ENCODE results near the gene EMSY. TPM values are rescaled to one million over a fixed set of nuclear protein-coding genes. Genes with fewer than 3 reads are reported as not detected.

The EMSY gene
- total and polyA plus RNA-seq, 7 donors: 7.4 to 51.8 (median 20.8) TPM

DNA sequence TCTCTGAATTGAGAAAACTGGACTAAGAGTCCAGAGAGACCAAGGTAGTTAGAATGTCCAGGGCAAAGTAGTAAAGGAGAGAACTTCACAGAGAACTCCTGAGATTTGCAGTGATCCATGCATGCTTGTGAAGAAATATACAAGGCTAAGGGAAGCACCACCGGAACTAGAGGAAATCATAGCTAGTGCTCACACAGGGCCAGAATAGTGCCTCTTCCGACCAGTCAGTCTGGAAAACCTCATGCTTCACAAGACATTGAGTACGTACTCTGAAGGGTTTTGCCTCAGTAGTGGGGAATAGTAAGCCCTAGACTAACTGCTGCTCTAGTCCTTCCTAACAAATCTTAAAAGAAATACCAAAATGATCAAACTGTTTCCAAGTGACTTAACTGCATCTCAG lies 117.7 kb downstream of the EMSY start:
- DNase-seq: no peak
- Histone ChIP-seq H3K4me3 (no peak overlapping the region), H3K27me3 (no peaks in the 10 kb centered on the region), H3K27ac (no peak overlapping the region), H3K9me3 (no peaks in the 10 kb centered on the region), H3K36me3 (no peaks in the 10 kb centered on the region), H3K4me1 (no peaks in the 10 kb centered on the region)
- WGBS, 2 donors: 84 to 96% methylated on average over 3 of the region's 3 CpGs
- intact Hi-C loops (cut with DNase I): no loop called here
- TF ChIP-seq EP300 (IDR thresholded peaks at IDR 0.05) (no peak), POLR2AphosphoS5 (IDR thresholded peaks at IDR 0.05) (no peak), POLR2A (IDR thresholded peaks at IDR 0.05) (no peak)
- TF ChIP-seq, protein P1, sequence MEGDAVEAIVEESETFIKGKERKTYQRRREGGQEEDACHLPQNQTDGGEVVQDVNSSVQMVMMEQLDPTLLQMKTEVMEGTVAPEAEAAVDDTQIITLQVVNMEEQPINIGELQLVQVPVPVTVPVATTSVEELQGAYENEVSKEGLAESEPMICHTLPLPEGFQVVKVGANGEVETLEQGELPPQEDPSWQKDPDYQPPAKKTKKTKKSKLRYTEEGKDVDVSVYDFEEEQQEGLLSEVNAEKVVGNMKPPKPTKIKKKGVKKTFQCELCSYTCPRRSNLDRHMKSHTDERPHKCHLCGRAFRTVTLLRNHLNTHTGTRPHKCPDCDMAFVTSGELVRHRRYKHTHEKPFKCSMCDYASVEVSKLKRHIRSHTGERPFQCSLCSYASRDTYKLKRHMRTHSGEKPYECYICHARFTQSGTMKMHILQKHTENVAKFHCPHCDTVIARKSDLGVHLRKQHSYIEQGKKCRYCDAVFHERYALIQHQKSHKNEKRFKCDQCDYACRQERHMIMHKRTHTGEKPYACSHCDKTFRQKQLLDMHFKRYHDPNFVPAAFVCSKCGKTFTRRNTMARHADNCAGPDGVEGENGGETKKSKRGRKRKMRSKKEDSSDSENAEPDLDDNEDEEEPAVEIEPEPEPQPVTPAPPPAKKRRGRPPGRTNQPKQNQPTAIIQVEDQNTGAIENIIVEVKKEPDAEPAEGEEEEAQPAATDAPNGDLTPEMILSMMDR (IDR thresholded peaks at IDR 0.05): no peak

DNA sequence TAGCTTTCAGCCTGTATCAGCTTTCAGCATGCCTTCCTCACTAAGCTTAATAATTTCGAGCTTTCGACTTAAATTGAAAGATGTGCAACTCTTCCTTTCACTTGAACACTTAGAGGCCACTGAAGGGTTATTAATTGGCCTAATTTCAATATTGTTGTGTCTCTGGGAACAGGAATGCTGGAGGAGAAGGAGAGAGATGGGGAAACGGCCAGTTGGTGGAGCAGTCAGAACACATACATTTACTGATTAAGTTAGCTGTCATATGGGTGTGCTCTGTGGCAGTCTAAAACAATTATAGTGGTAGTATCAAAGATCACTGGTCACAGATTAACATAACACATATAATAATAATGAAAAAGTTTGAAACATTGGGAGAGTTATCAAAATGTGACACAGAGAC lies 119.5 kb downstream of the EMSY start:
- Histone ChIP-seq H3K27me3 (no peaks in the 10 kb centered on the region), H3K9me3 (no peaks in the 10 kb centered on the region), H3K4me3 (no peak overlapping the region), H3K27ac (no peak overlapping the region), H3K36me3 (no peaks in the 10 kb centered on the region), H3K4me1 (no peaks in the 10 kb centered on the region)
- intact Hi-C loops (cut with DNase I): no loop called here
- no peak for TF ChIP-seq POLR2AphosphoS5 (IDR thresholded peaks at IDR 0.05)
- TF ChIP-seq POLR2A (IDR thresholded peaks at IDR 0.05): no peak
- TF ChIP-seq EP300 (IDR thresholded peaks at IDR 0.05): no peak
- TF ChIP-seq, protein P1 (IDR thresholded peaks at IDR 0.05): no peak
- DNase-seq: no peak
- 63 to 80% methylated on average over 3 of the region's 3 CpGs for WGBS, 2 donors

DNA sequence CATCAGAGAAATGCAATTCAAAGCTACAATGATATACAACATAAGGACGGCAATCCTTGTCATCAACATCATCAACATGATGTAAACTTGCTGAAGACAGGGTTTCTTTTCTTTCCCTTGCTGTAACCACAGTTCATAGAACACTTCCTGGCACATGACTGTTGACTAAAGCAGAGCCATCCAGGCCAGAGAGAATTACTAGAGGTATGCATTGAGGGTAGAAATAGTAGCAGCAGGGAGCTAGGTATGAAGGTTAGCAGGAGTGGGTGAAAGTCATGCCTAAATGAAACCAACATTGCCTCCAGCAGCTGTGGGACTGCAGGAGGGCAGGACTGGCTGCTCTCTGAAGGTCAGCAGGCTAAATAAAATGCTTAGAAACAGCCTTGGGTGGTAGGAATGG lies 122.0 kb downstream of the EMSY start:
- DNase-seq: no peak
- no peak overlapping the region for H3K27ac ChIP-seq
- intact Hi-C loops (cut with DNase I): no loop called here
- H3K4me1 ChIP-seq: no peaks in the 10 kb centered on the region
- H3K9me3 ChIP-seq: no peaks in the 10 kb centered on the region
- no peak for TF ChIP-seq POLR2AphosphoS5 (IDR thresholded peaks at IDR 0.05)
- no peak for TF ChIP-seq EP300 (IDR thresholded peaks at IDR 0.05)
- TF ChIP-seq, protein P1 (IDR thresholded peaks at IDR 0.05): no peak
- TF ChIP-seq POLR2A (IDR thresholded peaks at IDR 0.05): no peak
- no peak overlapping the region for H3K4me3 ChIP-seq
- H3K36me3 ChIP-seq: no peaks in the 10 kb centered on the region
- H3K27me3 ChIP-seq: no peaks in the 10 kb centered on the region
- WGBS, 2 donors: 0 to 30% methylated on average over 1 of the region's 1 CpG

DNA sequence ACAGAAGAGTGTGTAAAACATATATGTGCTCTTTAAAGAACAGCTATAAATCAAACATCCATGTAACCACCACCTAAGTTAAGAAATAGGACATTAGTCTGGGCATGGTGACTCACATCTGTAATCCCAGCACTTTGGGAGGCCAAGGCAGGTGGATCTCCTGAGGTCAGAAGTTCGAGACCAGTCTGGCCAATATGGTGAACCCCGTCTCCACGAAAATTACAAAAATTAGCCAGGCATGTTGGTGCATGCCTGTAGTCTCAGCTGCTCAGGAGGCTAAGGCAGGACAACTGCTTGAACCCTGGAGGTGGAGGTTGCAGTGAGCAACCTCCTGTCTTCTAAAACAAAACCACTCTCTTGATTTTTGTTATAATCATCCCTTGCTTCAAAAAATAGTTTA lies 122.4 kb downstream of the EMSY start:
- no peak overlapping the region for H3K4me3 ChIP-seq
- H3K36me3 ChIP-seq: no peaks in the 10 kb centered on the region
- H3K4me1 ChIP-seq: no peaks in the 10 kb centered on the region
- WGBS, 2 donors: 91 to 95% methylated on average over 3 of the region's 3 CpGs
- intact Hi-C loops (cut with DNase I): no loop called here
- H3K27ac ChIP-seq: no peak overlapping the region
- no peaks in the 10 kb centered on the region for H3K9me3 ChIP-seq
- H3K27me3 ChIP-seq: no peaks in the 10 kb centered on the region
- no peak for DNase-seq
- TF ChIP-seq, protein P1 (IDR thresholded peaks at IDR 0.05): no peak
- TF ChIP-seq POLR2A (IDR thresholded peaks at IDR 0.05) (no peak), POLR2AphosphoS5 (IDR thresholded peaks at IDR 0.05) (no peak), EP300 (IDR thresholded peaks at IDR 0.05) (no peak)

DNA sequence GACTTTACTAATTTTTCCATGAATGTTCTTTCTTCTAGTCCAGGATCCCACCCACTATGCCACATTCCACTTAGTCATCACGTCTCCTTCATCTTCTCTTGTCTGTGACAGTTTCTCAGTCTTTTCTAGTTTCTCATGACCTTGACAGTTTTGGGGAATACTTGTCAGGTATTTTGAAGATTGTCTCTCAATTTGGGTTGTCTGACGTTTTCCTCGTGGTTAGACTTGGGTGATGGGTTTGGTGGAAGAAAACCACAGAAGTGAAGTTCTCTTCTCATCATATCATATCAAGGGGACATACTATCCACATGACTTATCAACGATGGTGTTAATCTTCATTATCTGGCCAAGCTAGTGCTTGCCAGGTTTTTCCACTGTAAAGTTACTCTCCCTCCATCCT lies 123.3 kb downstream of the EMSY start:
- WGBS, 2 donors: 79 to 85% methylated on average over 4 of the region's 4 CpGs
- intact Hi-C loops (cut with DNase I): no loop called here

More for the DNA sequence above, 123.3 kb downstream of the EMSY start:
- Histone ChIP-seq H3K9me3 (no peaks in the 10 kb centered on the region), H3K4me1 (no peaks in the 10 kb centered on the region), H3K27ac (no peak overlapping the region), H3K4me3 (no peak overlapping the region), H3K27me3 (no peaks in the 10 kb centered on the region), H3K36me3 (no peaks in the 10 kb centered on the region)
- TF ChIP-seq EP300 (IDR thresholded peaks at IDR 0.05) (no peak), POLR2AphosphoS5 (IDR thresholded peaks at IDR 0.05) (no peak)
- TF ChIP-seq, protein P1 (IDR thresholded peaks at IDR 0.05): no peak
- no peak for DNase-seq

All from sigmoid colon (tissue), 7 donors.